ENCODE results near the gene FBXO31. TPM values are rescaled to one million over a fixed set of nuclear protein-coding genes. Genes with fewer than 3 reads are reported as not detected.

FBXO31 gene
- total RNA-seq, 2 donors from 2014 or later: 50.4 to 58.5 TPM

DNA sequence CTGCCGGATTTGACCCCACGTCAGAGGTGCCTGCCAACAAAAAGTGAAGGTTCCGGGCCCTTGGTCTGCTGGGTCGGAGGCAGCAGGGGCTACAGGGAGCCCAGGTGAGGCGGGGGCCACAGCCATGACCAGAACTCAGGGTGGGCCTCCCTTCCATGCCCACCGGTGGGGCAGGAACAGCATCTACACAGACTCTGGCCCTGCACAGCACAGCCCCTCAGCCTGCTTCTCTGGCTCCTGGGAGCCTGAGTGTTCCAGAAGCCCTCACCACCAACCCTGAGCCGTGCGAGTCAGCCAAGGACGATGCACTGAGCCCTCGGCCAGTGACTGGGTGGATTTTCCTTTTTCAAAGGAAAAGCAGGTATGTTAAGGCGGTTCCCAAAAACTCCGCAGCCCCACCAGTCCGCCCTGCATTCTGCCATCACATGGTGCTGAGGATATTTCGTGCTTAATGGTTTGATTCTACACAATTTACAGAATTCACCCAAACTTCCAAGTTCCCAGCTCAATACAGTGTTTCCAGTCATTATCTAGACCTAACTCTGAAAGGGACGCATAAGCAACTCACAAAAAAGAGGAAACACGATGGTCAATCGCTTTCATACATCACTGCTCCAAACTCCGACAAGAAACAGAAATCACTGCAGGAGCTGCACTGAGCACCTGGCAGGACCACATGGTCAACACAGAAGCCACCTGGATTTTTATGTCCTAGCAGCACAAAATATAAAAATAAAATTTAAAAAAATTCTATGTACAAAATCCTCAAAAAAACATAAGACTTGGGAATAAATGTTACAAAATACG is 46.9 kb downstream of the FBXO31 start:
- intact Hi-C loops (cut with DNase I): no loop called here
- DNase-seq (ENCODE audit: low spot score): no peak

DNA sequence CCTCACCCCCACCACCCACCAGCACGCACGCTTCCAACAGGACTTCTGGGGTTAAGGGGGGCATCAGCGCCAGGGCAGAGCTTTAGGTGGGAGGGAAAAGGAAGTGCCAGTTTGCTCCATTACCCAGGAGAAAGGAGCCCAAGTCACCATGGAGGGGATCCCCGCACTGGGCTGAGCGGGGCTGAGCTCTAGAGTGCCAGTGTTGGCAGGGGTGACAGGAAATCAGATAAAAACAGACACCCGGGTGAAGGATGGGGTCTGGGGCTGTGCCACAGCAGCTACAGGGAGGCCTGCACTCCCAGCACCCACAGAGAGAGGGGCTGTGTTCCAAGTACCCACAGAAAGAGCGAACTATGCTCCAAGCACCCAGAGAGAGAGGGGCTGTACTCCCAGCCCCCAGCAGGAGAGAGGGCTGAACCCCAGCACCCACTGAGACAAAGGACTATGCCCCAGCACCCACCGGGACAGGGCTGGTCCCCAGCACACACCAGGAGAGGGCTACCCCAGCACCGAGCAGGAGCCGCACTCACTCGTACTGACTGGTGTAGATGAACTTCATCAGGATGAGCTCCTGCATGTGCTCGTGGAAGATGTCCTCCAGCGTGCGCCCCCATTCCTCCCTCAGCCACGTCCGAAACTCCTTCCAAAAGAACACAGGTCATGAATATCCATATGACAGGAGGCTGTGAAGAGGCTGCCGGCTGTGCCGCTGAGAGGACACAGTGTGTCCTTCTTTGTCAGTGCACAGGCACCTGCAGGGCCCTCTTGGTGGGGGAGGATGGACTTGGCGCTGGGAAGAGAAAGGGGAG is 47.7 kb downstream of the FBXO31 start:
- intact Hi-C loops (cut with DNase I): no loop called here
- DNase-seq (ENCODE audit: low spot score): no peak

GRCh38 chr16:87334651-87335624 is 48.6 kb downstream of the FBXO31 start:
- no peak for DNase-seq (ENCODE audit: low spot score)
- intact Hi-C loops (cut with DNase I): no loop called here

- DNase-seq (ENCODE audit: low spot score): no peak
These were observed 49.8 kb downstream of the FBXO31 start for GRCh38 chr16:87333581-87334331.

GRCh38 chr16:87333101-87333500 is 50.5 kb downstream of the FBXO31 start:
- intact Hi-C loops (cut with DNase I): no loop called here
- no peak for DNase-seq (ENCODE audit: low spot score)

More at GRCh38 chr16:87333581-87334331, 49.8 kb downstream of the FBXO31 start:
- intact Hi-C loops (cut with DNase I): no loop called here

DNA sequence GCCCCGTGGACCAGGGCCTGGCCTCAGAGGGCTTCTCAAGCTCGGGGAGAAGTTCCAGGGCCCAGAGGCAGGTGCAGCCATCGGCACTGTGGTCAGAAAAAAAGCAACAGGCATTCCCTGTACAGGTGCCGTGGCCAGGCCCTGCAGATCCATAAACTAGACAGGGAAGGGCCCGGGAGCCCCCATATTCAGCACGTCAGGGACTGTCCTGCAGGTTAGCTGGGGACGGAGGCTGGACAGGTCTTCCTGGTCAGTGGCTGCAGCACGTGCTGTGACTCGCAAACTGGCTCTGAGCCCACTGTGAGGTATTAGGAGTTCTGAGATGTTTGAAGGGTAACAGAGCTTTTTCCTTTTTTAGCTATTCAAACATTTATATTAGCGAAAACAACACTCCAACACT is 51.4 kb downstream of the FBXO31 start:
- DNase-seq (ENCODE audit: low spot score): no peak
- intact Hi-C loops (cut with DNase I): no loop called here

- intact Hi-C loops (cut with DNase I): no loop called here
- peak; percentile 77 for DNase-seq (ENCODE audit: low spot score)
These were observed 52.3 kb downstream of the FBXO31 start for GRCh38 chr16:87331241-87331801.

- peak; percentile 67 for DNase-seq (ENCODE audit: low spot score)
- intact Hi-C loops (cut with DNase I): no loop called here
These were observed 52.9 kb downstream of the FBXO31 start for GRCh38 chr16:87330646-87331045.

DNA sequence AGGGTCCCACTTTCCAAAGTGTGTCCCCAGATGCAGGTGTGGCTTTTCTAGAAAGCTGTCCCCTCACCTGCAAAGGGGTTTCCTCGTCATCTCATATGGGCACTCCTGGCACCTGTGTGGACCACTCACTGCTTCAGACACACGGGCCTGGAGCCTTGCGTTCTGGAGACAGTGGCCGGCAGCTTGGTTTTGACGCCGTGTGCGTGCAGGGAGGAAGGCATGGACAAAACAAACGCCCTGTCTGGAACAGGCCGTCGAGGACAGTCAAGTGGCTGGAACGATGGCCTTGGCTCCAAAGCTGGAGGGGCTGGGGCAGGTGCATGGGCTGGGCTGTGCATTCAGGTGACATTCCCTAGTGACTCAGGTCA is 53.3 kb downstream of the FBXO31 start:
- intact Hi-C loops (cut with DNase I): no loop called here
- DNase-seq (ENCODE audit: low spot score): peak; percentile 68

- intact Hi-C loops (cut with DNase I): loop anchor here in 1 of 2 donors (10.0 kb wide), 1 partner anchor 45 kb away; no protein-coding TSS in a partner anchor
- peak; percentile 58 for DNase-seq (ENCODE audit: low spot score)
These were observed 53.9 kb downstream of the FBXO31 start for GRCh38 chr16:87329436-87330256.

GRCh38 chr16:87328846-87329245 is 54.7 kb downstream of the FBXO31 start:
- intact Hi-C loops (cut with DNase I): loop anchor here in 1 of 2 donors (10.0 kb wide), 1 partner anchor 46 kb away; no protein-coding TSS in a partner anchor
- DNase-seq (ENCODE audit: low spot score): no peak

DNA sequence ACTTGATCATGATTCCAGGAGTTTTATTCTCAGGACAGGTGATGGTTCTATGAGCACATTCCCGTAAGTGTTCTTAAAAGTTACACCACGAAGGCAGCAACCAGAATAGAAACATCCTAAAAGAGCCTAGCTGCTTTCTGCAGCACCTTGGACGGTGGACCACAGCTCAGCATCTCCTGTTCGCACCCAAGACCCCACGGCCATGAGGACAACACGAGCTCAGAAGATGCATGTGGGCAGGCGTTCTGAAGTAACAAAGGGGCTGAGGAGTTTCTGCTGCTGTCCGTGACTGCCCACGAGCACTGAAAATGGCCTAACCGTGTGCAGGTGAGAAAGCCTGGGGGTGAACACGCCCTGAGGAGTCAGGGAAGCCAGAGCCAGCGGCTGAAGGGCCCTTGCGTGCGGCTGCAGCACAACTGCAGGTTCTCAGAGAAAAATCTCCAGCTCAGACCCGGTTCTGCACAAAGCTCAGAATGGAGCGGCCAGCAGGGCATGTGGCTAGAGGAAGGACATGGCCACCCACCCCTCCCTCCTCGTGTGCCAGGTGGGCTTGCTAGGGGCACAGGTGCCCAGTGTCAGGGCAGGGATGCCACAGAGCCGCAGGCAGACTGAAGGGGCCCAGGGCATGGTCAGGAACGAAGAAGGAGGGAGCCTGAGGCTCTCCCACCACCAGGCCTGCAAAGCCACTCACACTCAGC is 55.6 kb downstream of the FBXO31 start:
- DNase-seq (ENCODE audit: low spot score): no peak
- intact Hi-C loops (cut with DNase I): loop anchor here in 1 of 2 donors (10.0 kb wide), 1 partner anchor 47 kb away; no protein-coding TSS in a partner anchor

DNA sequence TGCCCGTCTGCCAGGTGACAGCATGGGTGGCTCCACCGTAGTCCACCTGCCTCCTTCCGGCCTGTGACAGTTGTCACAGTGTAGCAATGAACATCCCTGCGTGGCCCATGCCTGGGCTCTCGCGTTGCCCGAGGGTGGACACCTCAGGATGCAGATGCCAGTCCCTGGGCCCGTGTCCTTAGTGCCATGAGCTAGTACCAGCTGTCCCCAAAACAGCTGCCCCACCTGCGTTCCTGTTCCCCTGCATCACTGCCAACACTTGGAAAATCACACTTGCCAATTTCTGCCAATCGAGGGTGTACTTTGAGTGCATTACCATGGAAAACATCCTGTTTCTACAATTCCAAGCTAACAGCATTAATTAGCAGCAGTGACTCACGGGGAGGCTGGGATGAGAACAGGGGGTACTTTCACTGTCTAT is 57.4 kb downstream of the FBXO31 start:
- DNase-seq (ENCODE audit: low spot score): peak; percentile 72
- intact Hi-C loops (cut with DNase I): loop anchor here in 1 of 2 donors (10.0 kb wide), 1 partner anchor 49 kb away; no protein-coding TSS in a partner anchor

GRCh38 chr16:87325423-87325858 is 58.1 kb downstream of the FBXO31 start:
- intact Hi-C loops (cut with DNase I): loop anchor here in 1 of 2 donors (10.0 kb wide), 1 partner anchor 49 kb away; no protein-coding TSS in a partner anchor
- DNase-seq (ENCODE audit: low spot score): peak; percentile 64

GRCh38 chr16:87324411-87325275 is 58.9 kb downstream of the FBXO31 start:
- peak; percentile 67 for DNase-seq (ENCODE audit: low spot score)
- intact Hi-C loops (cut with DNase I): loop anchor here in 1 of 2 donors (10.0 kb wide), 1 partner anchor 50 kb away; no protein-coding TSS in a partner anchor

Measured in posterior vena cava (tissue), 2 donors.